ENCODE data around the gene AMBP. TPM values are rescaled to one million over a fixed set of nuclear protein-coding genes. Genes with fewer than 3 reads are reported as not detected.

The AMBP gene
- total RNA-seq, result not detected in 2 replicates

DNA sequence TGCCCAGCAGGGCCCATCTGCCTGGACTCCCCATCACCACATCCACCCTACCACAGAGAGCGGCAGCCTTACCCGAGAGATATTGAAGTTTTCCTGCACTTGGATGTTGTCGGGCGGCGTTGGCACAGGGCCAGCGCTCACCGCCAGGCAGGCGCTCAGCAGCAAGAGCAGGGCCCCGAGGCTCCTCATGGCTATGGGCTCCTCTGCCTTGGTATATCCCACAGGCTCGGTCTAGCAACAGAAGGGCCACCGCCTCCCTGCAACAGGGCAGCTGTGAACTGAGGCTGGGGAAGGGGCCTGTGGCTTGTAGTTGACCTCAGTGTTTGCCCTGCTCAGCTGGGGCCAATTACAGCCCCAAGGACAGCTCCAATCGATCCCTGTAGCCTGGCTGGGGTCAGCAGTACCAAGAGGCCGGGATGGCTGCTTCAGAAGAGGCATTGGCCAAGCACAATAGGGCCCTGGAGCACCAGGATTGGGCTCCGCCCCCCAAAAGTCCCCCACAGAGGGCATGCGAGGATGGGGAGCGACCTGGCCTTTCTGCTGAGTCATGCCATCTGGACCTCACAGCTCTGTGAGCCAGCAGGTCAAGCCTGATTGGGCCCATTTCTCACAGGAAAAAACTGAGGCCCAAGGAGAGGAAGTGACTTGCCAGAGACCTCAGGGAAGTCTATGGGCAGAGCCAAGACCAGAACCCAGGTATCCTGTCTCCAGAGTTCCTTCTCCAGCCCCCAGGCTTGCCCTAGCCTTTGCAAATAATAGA lies at the start of gene AMBP:
Gene AMBP (minus strand): TSS at position 280 of the 760 bp plus-strand sequence. CDS start 91 bp downstream, at position 189.

DNA sequence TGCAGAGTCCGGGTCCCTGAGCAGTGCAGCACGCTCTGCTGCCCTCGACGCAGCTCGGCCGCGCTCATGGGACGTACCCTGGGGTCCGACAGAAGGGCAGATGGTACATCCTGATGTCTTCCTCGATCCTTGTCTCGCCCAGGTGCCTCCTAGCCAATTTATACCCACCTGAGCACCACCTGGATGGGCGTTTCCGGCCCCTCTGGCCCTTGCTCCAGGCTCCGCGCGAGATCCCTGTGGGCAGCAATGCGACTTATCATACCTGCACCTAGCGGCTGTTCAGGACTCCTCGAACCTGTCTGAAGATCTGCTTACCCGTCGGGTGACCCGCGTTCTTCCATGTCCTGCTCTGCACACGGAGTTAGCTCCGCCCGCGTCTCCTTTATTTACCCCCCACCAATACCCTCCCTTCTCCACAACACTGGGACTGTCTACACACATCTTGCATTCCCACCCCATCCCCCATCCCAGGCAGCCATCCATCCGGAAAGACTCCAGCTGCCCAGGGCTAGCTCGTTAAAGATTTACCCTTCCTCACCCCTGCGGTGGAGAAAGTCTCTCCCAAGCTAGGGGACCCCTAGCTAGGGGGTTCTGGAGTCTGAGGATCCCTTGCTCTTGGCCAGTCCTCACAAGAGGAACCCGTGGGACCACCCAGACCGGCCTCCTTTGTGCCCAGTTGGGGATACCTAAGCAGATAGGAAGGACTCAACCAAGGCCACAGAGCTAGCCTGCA lies 21.0 kb upstream of the AMBP start, which contains the start of gene KIF12:
Gene KIF12 (minus strand): TSS at position 357 of the 733 bp plus-strand sequence. CDS start 16 bp downstream, at position 341.

Other genes with a start within 250 kb of the AMBP start
- gene ZNF618, start 202.0 kb downstream of the AMBP start, total RNA-seq, result 6.2 and 23.3 TPM in 2 replicates
- 0.06 TPM in 1 of 2 replicates, not detected in the other for gene KIF12, start 21.0 kb upstream of the AMBP start, total RNA-seq
- gene COL27A1, start 77.2 kb upstream of the AMBP start, total RNA-seq, result 2.6 and 7.8 TPM in 2 replicates
- gene ORM1, start 244.8 kb upstream of the AMBP start, total RNA-seq, result not detected in 2 replicates

Data from bladder microvascular endothelial cell (primary cell).